Stomach (tissue), 4 donors: Measurements from ENCODE around the gene AK5.

Source experiments
- CTCF ChIP-seq, 7 experiments: fragments of 450-650 bp in 4 of 7; fragments of 200-600 bp in 3 of 7; sonication (generic) in 3 of 7; IDR thresholded peaks; one replicate each; pipeline ENCODE4 v1.5.1; 2016 to 2019; ENCODE audit warnings: antibody characterized with exemption in 7 of 7, control low read depth in 2 of 7, mild to moderate bottlenecking in 1 of 7
- EP300 ChIP-seq: sonication (generic); formaldehyde crosslinking; IDR thresholded peaks from one replicate; pipeline ENCODE4 v1.6.1; 2017; ENCODE audit warnings: antibody characterized with exemption
- POLR2A ChIP-seq, 4 donors: fragments of 450-650 bp; IDR thresholded peaks; one replicate each; pipeline ENCODE4 v1.6.1; 2016; ENCODE audit warnings: antibody characterized with exemption in 4 of 4, control low read depth in 2 of 4, mild to moderate bottlenecking in 1 of 4, moderate library complexity in 1 of 4
- POLR2AphosphoS5 ChIP-seq, 3 donors: sonication (generic); formaldehyde crosslinking; IDR thresholded peaks; one replicate each; pipeline ENCODE4 v1.6.1; 2016; ENCODE audit warnings: antibody characterized with exemption in 3 of 3

GRCh38 chr1:77484926-77485325 is 203.1 kb downstream of the AK5 start:
- TF ChIP-seq POLR2A (IDR thresholded peaks at IDR 0.05) (no peak), CTCF (IDR thresholded peaks at IDR 0.05) (no peak), EP300 (no peak), POLR2AphosphoS5 (IDR thresholded peaks at IDR 0.05) (no peak)
